ENCODE data around the gene COX18. TPM values are rescaled to one million over a fixed set of nuclear protein-coding genes. Genes with fewer than 3 reads are reported as not detected.

Gene COX18
- polyA plus RNA-seq (ENCODE audit: insufficient read length in 3 of 3), result 10 to 100 TPM; 15.3 to 17.8 (median 15.8) TPM
- long read RNA-seq, donor 1, full-length matches to known transcripts, result 1 of 1 reads
- long read RNA-seq, donor 1, partial matches to known transcripts, result 0 of 1 reads
- long read RNA-seq, donor 1, other reads (novel, unspliced or antisense), result 0 of 1 reads
- long read RNA-seq, donor 2, full-length matches to known transcripts, result 4 of 4 reads
- long read RNA-seq, donor 2, partial matches to known transcripts, result 0 of 4 reads
- long read RNA-seq, donor 2, other reads (novel, unspliced or antisense), result 0 of 4 reads
- long read RNA-seq, donor 3, full-length matches to known transcripts, result 7 of 7 reads
- long read RNA-seq, donor 3, partial matches to known transcripts, result 0 of 7 reads
- long read RNA-seq, donor 3, other reads (novel, unspliced or antisense), result 0 of 7 reads
- long read RNA-seq, donor 4, full-length matches to known transcripts, result 2 of 2 reads
- long read RNA-seq, donor 4, partial matches to known transcripts, result 0 of 2 reads
- long read RNA-seq, donor 4, other reads (novel, unspliced or antisense), result 0 of 2 reads
- long read RNA-seq, donor 5, result 0 reads
- long read RNA-seq, donor 6, full-length matches to known transcripts, result 2 of 2 reads
- long read RNA-seq, donor 6, partial matches to known transcripts, result 0 of 2 reads
- long read RNA-seq, donor 6, other reads (novel, unspliced or antisense), result 0 of 2 reads
- long read RNA-seq, donor 7, full-length matches to known transcripts, result 3 of 3 reads
- long read RNA-seq, donor 7, partial matches to known transcripts, result 0 of 3 reads
- long read RNA-seq, donor 7, other reads (novel, unspliced or antisense), result 0 of 3 reads
- long read RNA-seq, donor 8, result 0 reads
- long read RNA-seq, donor 9, full-length matches to known transcripts, result 3 of 3 reads
- long read RNA-seq, donor 9, partial matches to known transcripts, result 0 of 3 reads
- long read RNA-seq, donor 9, other reads (novel, unspliced or antisense), result 0 of 3 reads
- long read RNA-seq, donor 10, partial matches to known transcripts, result 0 of 2 reads
- long read RNA-seq, donor 10, other reads (novel, unspliced or antisense), result 0 of 2 reads
- long read RNA-seq, donor 11, partial matches to known transcripts, result 0 of 1 reads
- long read RNA-seq, donor 11, other reads (novel, unspliced or antisense), result 0 of 1 reads
- long read RNA-seq, donor 12, full-length matches to known transcripts, result 1 of 1 reads
- long read RNA-seq, donor 12, partial matches to known transcripts, result 0 of 1 reads
- long read RNA-seq, donor 12, other reads (novel, unspliced or antisense), result 0 of 1 reads
- long read RNA-seq, donor 13, result 0 reads
- long read RNA-seq, donor 14, full-length matches to known transcripts, result 4 of 17 reads
- long read RNA-seq, donor 14, partial matches to known transcripts, result 13 of 17 reads
- long read RNA-seq, donor 14, other reads (novel, unspliced or antisense), result 0 of 17 reads
- long read RNA-seq, donor 15, partial matches to known transcripts, result 0 of 1 reads
- long read RNA-seq, donor 15, other reads (novel, unspliced or antisense), result 0 of 1 reads
- long read RNA-seq, donor 16, full-length matches to known transcripts, result 8 of 8 reads
- long read RNA-seq, donor 16, partial matches to known transcripts, result 0 of 8 reads
- long read RNA-seq, donor 16, other reads (novel, unspliced or antisense), result 0 of 8 reads

DNA sequence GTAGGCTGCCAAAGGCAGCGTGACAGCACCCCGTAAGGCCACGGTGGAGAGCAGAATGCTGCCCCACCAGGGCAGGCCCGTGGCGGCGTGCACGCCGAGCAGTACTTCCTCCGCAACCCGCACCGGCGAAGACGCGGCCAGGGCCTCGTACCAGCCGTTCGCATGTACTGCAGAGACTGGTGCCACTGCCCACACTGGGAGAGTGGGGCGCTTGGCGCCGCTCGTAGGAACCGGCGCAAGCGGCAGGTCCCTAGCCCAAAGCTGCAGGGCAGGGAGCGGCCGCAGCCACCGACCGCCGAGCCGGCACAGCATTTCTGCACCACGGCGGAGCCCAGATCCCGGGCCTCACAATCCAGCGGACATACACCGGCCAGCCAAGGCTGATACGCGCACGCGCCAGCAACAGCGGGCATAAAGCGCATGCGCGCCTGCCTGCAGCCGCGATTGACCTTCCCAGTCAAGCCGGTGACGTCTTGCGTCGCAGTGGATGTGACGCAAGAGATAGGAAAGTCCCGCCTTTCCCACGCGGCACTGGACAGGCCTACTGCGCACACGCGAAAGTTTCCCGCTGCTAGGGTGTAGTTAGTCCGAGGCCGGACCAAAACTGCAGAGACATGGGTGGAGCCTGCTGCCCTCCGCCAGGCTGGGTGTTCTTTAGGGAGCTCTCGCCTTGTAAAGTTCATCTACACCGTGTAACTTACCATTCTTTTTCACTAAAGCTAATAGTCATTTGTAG lies at the start of gene COX18:
Gene COX18 (minus strand): TSS at position 379 of the 736 bp plus-strand sequence. CDS start 67 bp downstream, at position 312.
- peak; percentile 93 to 99 (median 97) for DNase-seq (ENCODE audit: extremely low read depth in 1 of 11, low read depth in 9 of 11, low spot score in 4 of 11)

DNA sequence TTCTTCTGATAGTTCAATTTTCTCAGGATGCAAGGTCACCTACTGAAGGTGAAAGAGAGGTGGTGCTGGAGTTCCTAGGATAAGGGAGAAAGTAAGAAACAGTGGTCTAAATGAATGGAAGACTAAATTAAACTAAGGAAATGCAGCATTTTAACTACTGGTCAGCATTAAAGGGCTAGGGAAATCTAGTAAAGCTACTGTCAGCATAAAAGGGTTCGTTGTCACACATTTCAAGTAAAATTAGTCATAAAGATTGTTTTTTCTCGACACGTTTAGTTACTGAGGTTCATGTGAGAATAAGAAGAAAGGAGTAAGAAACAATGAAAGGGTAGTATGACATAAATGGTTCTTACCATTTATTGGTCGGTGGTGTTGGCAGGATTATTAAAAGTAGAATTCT lies 40.0 kb upstream of the COX18 start:
- DNase-seq (ENCODE audit: extremely low read depth in 1 of 11, low read depth in 9 of 11, low spot score in 4 of 11), result no peak

GRCh38 chr4:73104695-73105094 lies 35.2 kb upstream of the COX18 start:
- no peak for DNase-seq (ENCODE audit: extremely low read depth in 1 of 11, low read depth in 9 of 11, low spot score in 4 of 11)

DNA sequence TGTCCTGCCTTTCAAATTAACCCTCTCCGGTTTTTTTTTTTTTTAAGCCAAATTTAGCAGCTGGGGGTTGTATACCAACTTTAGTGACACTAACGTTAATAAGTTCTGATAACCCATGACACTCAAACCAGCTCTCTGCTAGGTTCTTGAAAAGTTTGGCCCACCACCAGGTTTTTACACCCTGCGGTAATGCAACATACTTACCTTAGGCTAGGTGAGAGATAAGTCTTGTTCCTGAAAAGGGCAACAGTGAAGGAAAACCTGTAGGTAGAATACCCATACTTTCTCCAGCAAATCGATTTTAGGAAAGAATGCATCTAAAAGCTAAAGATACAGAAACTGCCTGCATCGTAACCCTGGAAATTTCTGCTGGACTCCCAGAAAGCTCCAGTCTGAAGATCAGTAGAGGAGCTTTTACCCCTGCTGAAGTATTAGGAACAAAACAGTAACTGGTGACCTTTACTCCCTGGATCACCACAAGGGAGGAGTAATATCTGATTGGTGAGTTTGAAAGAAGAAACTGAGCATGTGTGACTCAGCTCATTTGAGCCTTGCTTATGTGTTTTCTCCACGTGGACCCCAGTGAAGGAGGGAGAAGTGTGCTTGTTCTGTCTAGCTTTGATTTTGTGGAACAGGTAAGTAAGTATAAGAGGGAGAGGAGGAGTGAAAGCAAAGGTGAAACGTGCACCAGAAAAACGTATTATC lies 34.4 kb upstream of the COX18 start:
- DNase-seq (ENCODE audit: extremely low read depth in 1 of 11, low read depth in 9 of 11, low spot score in 4 of 11), result no peak

GRCh38 chr4:73099143-73099542 lies 29.6 kb upstream of the COX18 start:
- no peak for DNase-seq (ENCODE audit: extremely low read depth in 1 of 11, low read depth in 9 of 11, low spot score in 4 of 11)

DNA sequence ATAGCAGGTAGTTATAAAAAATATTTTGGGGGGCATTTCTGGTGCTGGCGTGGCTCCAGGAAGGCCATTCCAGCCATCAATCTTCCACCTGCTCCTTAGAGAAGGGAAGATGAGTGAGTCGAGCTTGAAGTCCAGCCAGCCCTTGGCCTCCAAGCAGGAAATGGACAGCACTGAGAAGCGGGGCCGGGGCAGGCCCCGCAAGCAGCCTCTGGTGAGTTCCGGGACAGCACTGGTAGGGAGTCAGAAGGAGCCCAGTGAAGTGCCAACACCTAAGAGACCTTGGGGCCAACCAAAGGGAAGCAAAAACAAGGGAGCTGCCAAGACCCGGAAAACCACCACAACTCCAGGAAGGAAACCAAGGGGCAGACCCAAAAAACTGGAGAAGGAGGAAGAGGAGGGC lies 29.2 kb upstream of the COX18 start:
- no peak for DNase-seq (ENCODE audit: extremely low read depth in 1 of 11, low read depth in 9 of 11, low spot score in 4 of 11)

GRCh38 chr4:73098016-73098415 lies 28.5 kb upstream of the COX18 start:
- peak in 9 of 11 donors; percentile 10 to 60 (median 32) for DNase-seq (ENCODE audit: extremely low read depth in 1 of 11, low read depth in 9 of 11, low spot score in 4 of 11)

DNA sequence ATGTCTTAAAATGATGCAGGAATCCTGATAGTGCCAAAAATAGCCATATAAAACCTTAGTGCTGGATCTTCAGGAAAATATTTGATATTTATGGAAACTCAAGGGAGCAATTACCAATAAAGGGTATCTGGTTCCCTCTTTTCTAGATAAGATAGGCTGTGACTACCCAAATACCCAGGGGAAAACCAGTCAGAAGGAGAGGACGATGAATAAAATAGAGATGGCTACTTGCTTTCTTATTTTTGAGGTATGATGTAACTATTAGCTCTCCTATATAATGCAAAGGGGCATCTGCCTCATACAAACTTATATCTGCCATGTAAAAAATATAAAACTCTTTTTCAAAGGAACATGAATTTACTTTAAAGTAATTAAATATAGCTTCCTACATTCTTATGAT lies 23.4 kb upstream of the COX18 start:
- DNase-seq (ENCODE audit: extremely low read depth in 1 of 11, low read depth in 9 of 11, low spot score in 4 of 11), result no peak

- no peak for DNase-seq (ENCODE audit: extremely low read depth in 1 of 11, low read depth in 9 of 11, low spot score in 4 of 11)
These were observed 21.2 kb upstream of the COX18 start for GRCh38 chr4:73090738-73091137.

GRCh38 chr4:73087871-73088270 lies 18.4 kb upstream of the COX18 start:
- DNase-seq (ENCODE audit: extremely low read depth in 1 of 11, low read depth in 9 of 11, low spot score in 4 of 11), result no peak

DNA sequence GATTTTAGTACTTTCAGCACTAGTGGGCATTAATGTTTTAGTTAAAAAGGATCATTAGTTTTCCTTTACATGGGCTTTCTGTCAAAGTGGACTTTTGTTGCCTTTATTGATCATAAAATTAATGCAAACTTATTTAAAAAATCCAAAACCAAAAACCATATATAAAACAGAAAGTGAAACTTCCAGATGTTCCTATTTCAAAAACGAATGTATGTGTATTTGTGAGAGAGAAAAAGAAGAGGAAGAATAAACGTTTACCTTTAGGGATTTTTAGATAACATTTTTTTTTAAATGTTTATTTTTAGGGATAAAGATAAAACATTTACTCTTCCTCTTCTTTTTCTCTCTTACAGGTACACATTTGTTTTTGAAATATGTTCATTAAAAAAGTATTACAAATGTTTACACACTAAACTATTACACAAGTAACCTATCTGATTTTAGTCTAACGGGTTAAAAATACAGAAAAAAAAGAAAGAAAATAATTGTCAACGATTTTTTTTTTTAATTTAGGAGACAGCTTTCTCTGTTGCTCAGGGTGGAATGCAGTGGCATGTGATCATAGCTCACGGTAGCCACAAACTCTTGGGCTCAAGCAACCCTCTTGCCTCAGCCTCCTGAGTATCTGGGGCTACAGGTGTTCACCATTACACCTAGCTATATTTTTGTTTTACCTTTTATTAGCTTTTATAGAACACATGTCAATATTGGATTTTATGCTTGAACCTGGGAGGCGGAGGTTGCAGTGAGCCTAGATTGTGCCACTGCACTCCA lies 16.8 kb upstream of the COX18 start:
- DNase-seq (ENCODE audit: extremely low read depth in 1 of 11, low read depth in 9 of 11, low spot score in 4 of 11), result no peak

DNA sequence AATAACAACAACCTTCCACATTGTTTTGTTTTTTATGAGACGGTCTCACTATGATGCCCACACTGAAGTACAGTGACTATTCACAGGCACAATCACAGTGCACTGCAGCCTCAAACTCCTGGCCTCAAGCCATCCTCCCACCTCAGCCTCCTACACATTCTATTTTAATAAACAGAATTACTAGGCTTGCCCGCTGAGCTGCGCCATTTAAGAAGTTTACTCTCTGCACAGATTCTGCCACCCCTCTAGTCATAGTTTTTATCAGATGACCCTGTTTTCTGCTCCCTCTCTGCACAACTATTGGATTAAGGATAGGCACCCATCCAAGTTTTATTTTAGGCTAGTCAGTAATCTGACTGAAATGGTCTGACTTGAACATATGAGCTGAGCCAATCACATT lies 11.3 kb upstream of the COX18 start:
- no peak for DNase-seq (ENCODE audit: extremely low read depth in 1 of 11, low read depth in 9 of 11, low spot score in 4 of 11)

DNA sequence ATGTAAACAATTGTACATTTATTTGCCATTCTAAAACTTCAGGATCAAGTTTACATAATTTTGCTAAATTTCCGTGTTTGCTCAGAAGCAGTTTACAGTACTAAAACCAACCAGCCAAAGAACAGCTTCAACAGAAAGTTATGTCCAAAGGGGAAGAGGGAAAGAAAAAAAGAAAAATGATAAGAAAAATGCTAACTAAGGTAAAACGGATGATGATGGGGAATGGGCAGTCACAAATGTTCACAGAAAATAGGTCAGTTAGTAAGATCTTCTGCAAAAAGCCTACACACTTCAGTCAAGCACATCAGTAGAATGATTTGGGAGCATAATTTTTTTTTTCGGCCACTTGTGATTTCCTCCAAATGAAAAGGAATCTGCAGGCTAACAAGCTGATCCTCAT lies 6.3 kb upstream of the COX18 start:
- DNase-seq (ENCODE audit: extremely low read depth in 1 of 11, low read depth in 9 of 11, low spot score in 4 of 11), result no peak

- DNase-seq (ENCODE audit: extremely low read depth in 1 of 11, low read depth in 9 of 11, low spot score in 4 of 11), result no peak
These were observed 516 bp upstream of the COX18 start for GRCh38 chr4:73070074-73070390.

DNA sequence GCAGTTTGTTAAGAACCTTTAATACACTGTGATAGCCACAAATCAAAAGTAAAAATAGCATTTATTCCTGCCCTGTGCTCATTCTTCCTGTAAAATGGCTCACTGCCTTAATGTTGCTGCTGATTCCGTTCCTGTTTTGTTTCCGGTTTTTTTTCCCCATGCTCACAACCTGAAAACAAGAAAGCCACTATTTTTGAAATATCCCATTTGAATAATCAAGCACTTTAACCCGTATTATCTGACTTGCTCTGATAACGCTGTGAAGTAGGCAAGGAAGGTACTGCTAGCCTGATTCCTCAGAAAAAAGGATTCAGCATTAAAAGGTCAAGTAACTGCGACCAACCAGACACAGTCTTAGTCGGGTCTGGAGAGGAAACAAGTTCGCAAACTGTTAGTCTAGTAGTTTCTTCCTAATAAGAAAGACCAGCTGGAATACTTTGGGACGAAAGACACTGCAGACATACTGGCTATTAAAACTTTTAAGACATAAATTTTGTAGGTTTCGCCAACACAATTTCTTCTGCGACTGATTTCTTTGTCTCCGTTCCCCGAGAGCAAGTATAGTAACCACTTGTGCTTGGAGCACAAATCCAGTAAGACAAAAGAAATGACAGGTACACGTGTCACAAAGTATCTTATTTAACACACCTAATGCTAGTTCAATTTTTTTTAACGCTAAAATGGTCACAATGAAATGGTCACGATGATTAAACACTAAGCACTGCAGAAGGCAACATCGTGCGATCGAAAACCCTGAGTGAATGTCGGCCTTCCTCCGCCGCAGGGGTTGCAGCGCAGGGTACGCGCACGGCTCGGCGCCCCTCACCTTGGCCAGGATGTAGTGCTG lies 802 bp downstream of the COX18 start:
- peak in 10 of 11 donors; percentile 30 to 70 (median 38) for DNase-seq (ENCODE audit: extremely low read depth in 1 of 11, low read depth in 9 of 11, low spot score in 4 of 11)

- DNase-seq (ENCODE audit: extremely low read depth in 1 of 11, low read depth in 9 of 11, low spot score in 4 of 11), result peak in 2 of 11 donors; percentile 3 to 15
These were observed 1.5 kb downstream of the COX18 start for GRCh38 chr4:73067971-73068394.
